CD14-positive monocyte (primary cell): ENCODE data around the gene TYROBP. TPM values are rescaled to one million over a fixed set of nuclear protein-coding genes. Genes with fewer than 3 reads are reported as not detected.
A peak's percentile ranks its signal among the peaks of the same experiment; 100 is the strongest.

ENCODE experiments used
- DNase-seq, 3 donors: peaks; one replicate each; pipeline ENCODE4 v3.0.0-alpha.2; 2011 to 2022
- H2AFZ ChIP-seq: 2 replicates; pipeline ENCODE4 v1.6.0; 2012; ENCODE audit warnings: mild to moderate bottlenecking, low read depth, low read length, inconsistent platforms; ENCODE audit not compliant: insufficient read depth, poor library complexity, severe bottlenecking
- H3K27ac ChIP-seq, 2 donors: 1 replicate in 1 of 2; 2 replicates in 1 of 2; pipeline ENCODE4 v1.5.1; 2012 to 2013; ENCODE audit warnings: low read length in 2 of 2, control low read depth in 1 of 2, inconsistent platforms in 1 of 2, low read depth in 1 of 2, mild to moderate bottlenecking in 1 of 2
- H3K27me3 ChIP-seq, 2 donors: one replicate each; pipeline versions ENCODE4 v1.6.0 to v1.6.1; 2011 to 2013; ENCODE audit warnings: low read length in 2 of 2; ENCODE audit not compliant: control insufficient read depth in 2 of 2, insufficient read depth in 2 of 2
- H3K36me3 ChIP-seq, 2 donors: replicated peaks in 1 of 2; 1 replicate in 1 of 2; 2 replicates in 1 of 2; pipeline versions ENCODE4 v1.5.1 to v1.6.1; 2012 to 2013; ENCODE audit warnings: low read length in 2 of 2, control low read depth in 1 of 2, inconsistent platforms in 1 of 2, mild to moderate bottlenecking in 1 of 2; ENCODE audit not compliant: insufficient read depth in 2 of 2, control insufficient read depth in 1 of 2
- H3K4me1 ChIP-seq, 2 donors: 1 replicate in 1 of 2; 2 replicates in 1 of 2; pipeline versions ENCODE4 v1.5.1 to v1.6.1; 2012 to 2013; ENCODE audit warnings: low read length in 2 of 2, control low read depth in 1 of 2, inconsistent platforms in 1 of 2, mild to moderate bottlenecking in 1 of 2, moderate library complexity in 1 of 2; ENCODE audit not compliant: insufficient read depth in 2 of 2, control insufficient read depth in 1 of 2
- H3K4me2 ChIP-seq: replicated peaks from 2 replicates; pipeline ENCODE3; 2012; ENCODE audit warnings: low read length, moderate library complexity, mild to moderate bottlenecking; ENCODE audit not compliant: poor library complexity, severe bottlenecking; ENCODE audit errors: extremely low read depth
- H3K4me3 ChIP-seq, 3 experiments: fragments of 200-600 bp in 1 of 3; sonication (generic) in 1 of 3; replicated peaks in 1 of 3; 1 replicate in 2 of 3; 2 replicates in 1 of 3; pipeline ENCODE4 v1.5.1; 2011 to 2013; ENCODE audit warnings: low read length in 3 of 3, mild to moderate bottlenecking in 3 of 3, control low read depth in 2 of 3, low read depth in 2 of 3, inconsistent platforms in 1 of 3, moderate library complexity in 1 of 3
- H3K79me2 ChIP-seq: 2 replicates; pipeline ENCODE4 v1.6.0; 2012; ENCODE audit warnings: mild to moderate bottlenecking, control low read depth, inconsistent platforms, low read length, moderate library complexity; ENCODE audit not compliant: insufficient read depth
- H3K9ac ChIP-seq: 2 replicates; pipeline ENCODE4 v1.6.0; 2017; ENCODE audit warnings: low read length, mild to moderate bottlenecking; ENCODE audit not compliant: insufficient read depth, poor library complexity, severe bottlenecking
- H3K9me3 ChIP-seq, 2 donors: replicated peaks in 1 of 2; 1 replicate in 1 of 2; 2 replicates in 1 of 2; pipeline versions ENCODE4 v1.5.1 to v1.6.1; 2012 to 2013; ENCODE audit warnings: low read length in 2 of 2, control low read depth in 1 of 2; ENCODE audit not compliant: control insufficient read depth in 1 of 2, insufficient read depth in 1 of 2
- H4K20me1 ChIP-seq: 2 replicates; pipeline ENCODE4 v1.6.0; 2012; ENCODE audit warnings: mild to moderate bottlenecking, low read length, control low read depth, moderate library complexity; ENCODE audit not compliant: insufficient read depth
- H3K27ac Mint-ChIP-seq, 7 donors: one replicate each; pipeline ENCODE4 v1.8.0; 2020; ENCODE audit warnings: mild to moderate bottlenecking in 7 of 7, mixed read lengths in 7 of 7, moderate library complexity in 6 of 7, inconsistent platforms in 2 of 7
- H3K27me3 Mint-ChIP-seq, 3 donors: one replicate each; pipeline ENCODE4 v1.8.0; 2021 to 2022; ENCODE audit warnings: low read depth in 3 of 3, mild to moderate bottlenecking in 3 of 3, mixed read lengths in 3 of 3, moderate library complexity in 3 of 3, inconsistent platforms in 1 of 3
- H3K36me3 Mint-ChIP-seq, 2 donors: one replicate each; pipeline ENCODE4 v1.8.0; 2020; ENCODE audit warnings: mixed read lengths in 2 of 2, inconsistent platforms in 1 of 2, mild to moderate bottlenecking in 1 of 2
- H3K4me1 Mint-ChIP-seq: one replicate; pipeline ENCODE4 v1.8.0; 2020; ENCODE audit warnings: mild to moderate bottlenecking, mixed read lengths
- H3K4me3 Mint-ChIP-seq, 2 donors: one replicate each; pipeline ENCODE4 v1.8.0; 2020; ENCODE audit warnings: mild to moderate bottlenecking in 2 of 2, mixed read lengths in 2 of 2, moderate library complexity in 1 of 2
- H3K9me3 Mint-ChIP-seq, 7 donors: one replicate each; pipeline ENCODE4 v1.8.0; 2020 to 2022; ENCODE audit warnings: mixed read lengths in 7 of 7, mild to moderate bottlenecking in 6 of 7, moderate library complexity in 6 of 7, inconsistent platforms in 2 of 7
- WGBS: methylation state at CpG from one replicate; pipeline ENCODE4 v1.1.5; 2013; ENCODE audit warnings: missing lambda C conversion rate; ENCODE audit not compliant: insufficient coverage; 5-methylcytosine and 5-hydroxymethylcytosine counted together
- intact Hi-C, 2 donors: fragments of 100-400 bp; cut with micrococcal nuclease; formaldehyde crosslinking; loops; one replicate each; pipeline versions ENCODE4 v1.15.0 to v1.15.1; 2023
- polyA plus RNA-seq, 3 donors: library from polyadenylated mRNA; depleted of rRNA in 1 of 3; unstranded in 2 of 3; stranded (reverse) in 1 of 3; fragments of 300-500 nt in 2 of 3; fragments of >200 nt in 1 of 3; fragmentation: Illumina TruSeq in 2 of 3; gene quantifications; 1 replicate in 2 of 3; 2 replicates in 1 of 3; pipeline ENCODE4 v1.2.3, GENCODE V29; 2012 to 2021
- TF ChIP-seq, protein P1 (sequence below): fragments of 200-600 bp; IDR thresholded peaks from one replicate; pipeline ENCODE4 v1.8.0; 2022; ENCODE audit warnings: antibody characterized with exemption, mild to moderate bottlenecking

TYROBP gene
- polyA plus RNA-seq, 3 donors: 3,224 to 6,141 (median 5,182) TPM

DNA sequence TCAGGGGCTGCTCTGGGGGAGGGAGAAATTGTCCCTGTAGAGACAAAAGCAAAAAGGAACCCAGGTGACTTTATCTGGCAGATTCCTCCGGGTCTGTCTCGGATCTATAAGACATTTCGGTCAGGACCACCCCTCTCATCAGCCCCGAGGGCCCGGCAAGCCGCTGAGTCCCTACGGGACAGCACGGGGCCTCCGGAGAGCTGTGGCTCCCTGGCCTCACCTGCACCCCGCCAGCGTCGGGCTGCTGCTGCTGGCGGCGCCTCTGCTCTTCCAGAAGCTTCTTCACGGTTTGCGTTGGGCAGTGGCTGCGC, 9.6 kb downstream of the TYROBP start:
- 12% methylated on average over 17 of the region's 17 CpGs for WGBS
- Histone ChIP-seq H3K4me2 (peak overlapping the region; percentile 100), H3K9me3 (no peaks in the 10 kb centered on the region), H3K4me3 (peak overlapping the region; percentile 80 to 99 (median 97)), H2AFZ (no peak overlapping the region), H3K27ac (peak overlapping the region; percentile 95 to 98), H3K36me3 (peaks cover 42 to 48% of the 10 kb centered on the region in 2 donors), H3K79me2 (peaks cover 93% of the 10 kb centered on the region), H4K20me1 (peaks cover 62% of the 10 kb centered on the region), H3K27me3 (no peaks in the 10 kb centered on the region), H3K4me1 (peaks cover 42 to 53% of the 10 kb centered on the region in 2 donors), H3K9ac (peak overlapping the region; percentile 84)
- peak overlapping the region; percentile 97 to 98 for H3K4me3 Mint-ChIP-seq
- intact Hi-C loops: loop anchor here in 1 of 2 donors (2.0 kb wide), 2 partner anchors 14 to 16 kb away; no protein-coding TSS in a partner anchor
- peaks cover 46 to 49% of the 10 kb centered on the region in 2 donors for H3K36me3 Mint-ChIP-seq
- DNase-seq: no peak
- H3K27me3 Mint-ChIP-seq: peaks cover 0 to 6% (median 0%) of the 10 kb centered on the region in 3 donors
- peaks cover 0 to 4% (median 0%) of the 10 kb centered on the region in 7 donors for H3K9me3 Mint-ChIP-seq
- H3K27ac Mint-ChIP-seq: peak overlapping the region; percentile 96 to 100 (median 100)
- TF ChIP-seq, protein P1, sequence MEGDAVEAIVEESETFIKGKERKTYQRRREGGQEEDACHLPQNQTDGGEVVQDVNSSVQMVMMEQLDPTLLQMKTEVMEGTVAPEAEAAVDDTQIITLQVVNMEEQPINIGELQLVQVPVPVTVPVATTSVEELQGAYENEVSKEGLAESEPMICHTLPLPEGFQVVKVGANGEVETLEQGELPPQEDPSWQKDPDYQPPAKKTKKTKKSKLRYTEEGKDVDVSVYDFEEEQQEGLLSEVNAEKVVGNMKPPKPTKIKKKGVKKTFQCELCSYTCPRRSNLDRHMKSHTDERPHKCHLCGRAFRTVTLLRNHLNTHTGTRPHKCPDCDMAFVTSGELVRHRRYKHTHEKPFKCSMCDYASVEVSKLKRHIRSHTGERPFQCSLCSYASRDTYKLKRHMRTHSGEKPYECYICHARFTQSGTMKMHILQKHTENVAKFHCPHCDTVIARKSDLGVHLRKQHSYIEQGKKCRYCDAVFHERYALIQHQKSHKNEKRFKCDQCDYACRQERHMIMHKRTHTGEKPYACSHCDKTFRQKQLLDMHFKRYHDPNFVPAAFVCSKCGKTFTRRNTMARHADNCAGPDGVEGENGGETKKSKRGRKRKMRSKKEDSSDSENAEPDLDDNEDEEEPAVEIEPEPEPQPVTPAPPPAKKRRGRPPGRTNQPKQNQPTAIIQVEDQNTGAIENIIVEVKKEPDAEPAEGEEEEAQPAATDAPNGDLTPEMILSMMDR: no peak
- peaks cover 44% of the 10 kb centered on the region for H3K4me1 Mint-ChIP-seq

DNA sequence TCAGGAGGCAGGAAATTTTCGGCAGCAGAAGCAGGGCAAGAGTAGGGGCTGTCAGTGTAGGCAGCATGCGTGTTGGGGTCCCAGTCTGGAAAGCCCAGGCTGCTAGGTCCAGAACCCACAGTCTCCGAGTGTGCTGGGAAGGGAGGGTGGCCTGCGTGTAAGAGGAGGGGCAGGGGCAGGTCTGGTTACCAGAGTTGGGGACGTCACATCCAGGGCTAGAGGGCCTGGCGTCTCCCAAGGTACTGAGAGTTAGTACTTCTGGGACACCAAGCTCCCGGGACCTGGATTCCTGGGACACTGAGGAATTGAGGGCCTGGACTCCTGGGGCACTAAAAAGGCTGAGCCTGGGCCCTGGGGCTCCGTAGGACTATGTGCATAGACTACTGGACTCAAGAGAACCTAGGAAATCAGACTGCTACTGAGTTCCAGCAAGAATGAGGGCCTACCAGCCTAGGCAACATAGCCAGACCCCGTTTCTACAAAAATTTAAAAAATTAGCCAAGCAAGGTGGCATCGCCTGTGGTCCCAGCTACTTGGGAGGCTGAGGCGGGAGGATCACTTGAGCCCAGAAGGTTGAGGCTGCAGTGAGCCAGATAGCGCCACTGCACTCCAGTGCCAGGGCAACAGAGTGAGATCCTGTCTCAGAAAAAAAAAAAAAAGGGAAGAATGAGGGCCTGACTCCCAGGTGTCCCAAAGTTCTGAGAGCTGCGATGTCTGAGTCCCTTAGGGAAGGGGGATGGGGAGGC, 10.2 kb downstream of the TYROBP start:
- Histone ChIP-seq H2AFZ (no peak overlapping the region), H3K4me2 (peak overlapping the region; percentile 100), H3K27ac (peak overlapping the region; percentile 95 to 98), H3K9ac (peak overlapping the region; percentile 84), H3K27me3 (no peaks in the 10 kb centered on the region), H3K36me3 (peaks cover 48 to 54% of the 10 kb centered on the region in 2 donors), H3K79me2 (peaks cover 93% of the 10 kb centered on the region), H3K4me1 (peaks cover 36 to 47% of the 10 kb centered on the region in 2 donors), H3K9me3 (no peaks in the 10 kb centered on the region), H3K4me3 (peak overlapping the region; percentile 80 to 99 (median 97)), H4K20me1 (peaks cover 68% of the 10 kb centered on the region)
- Mint-ChIP-seq H3K4me1 (peaks cover 38% of the 10 kb centered on the region), H3K27ac (peak overlapping the region; percentile 93 to 100 (median 100)), H3K9me3 (peaks cover 0 to 2% (median 0%) of the 10 kb centered on the region in 7 donors), H3K36me3 (peaks cover 52 to 55% of the 10 kb centered on the region in 2 donors), H3K27me3 (peaks cover 0 to 3% (median 0%) of the 10 kb centered on the region in 3 donors), H3K4me3 (peak overlapping the region; percentile 97 to 98)
- TF ChIP-seq, protein P1: no peak
- WGBS: 95% methylated on average over 12 of the region's 13 CpGs
- no peak for DNase-seq
- intact Hi-C loops: loop anchor here in 1 of 2 donors (2.0 kb wide), 2 partner anchors 15 kb away; no protein-coding TSS in a partner anchor
